SK-N-MC (cell line): ENCODE measurements around the gene DLEU7.

Experiments used
- DNase-seq: peaks from one replicate; pipeline ENCODE4 v3.0.0-alpha.2; 2011; ENCODE audit warnings: low read depth, low spot score
- H3K27ac ChIP-seq: fragments of 200-600 bp; sonication (generic); 2 replicates; pipeline ENCODE4 v1.5.1; 2016; ENCODE audit warnings: mixed run types
- H3K36me3 ChIP-seq: fragments of 200-600 bp; sonication (generic); 2 replicates; pipeline ENCODE4 v1.6.1; 2017; ENCODE audit warnings: antibody characterized with exemption, low read length, mixed read lengths; ENCODE audit not compliant: insufficient read depth
- H3K4me3 ChIP-seq: fragments of 200-600 bp; sonication (generic); 2 replicates; pipeline ENCODE4 v1.5.1; 2016
- H3K9ac ChIP-seq: fragments of 200-600 bp; sonication (generic); 2 replicates; pipeline ENCODE4 v1.8.0; 2017; ENCODE audit warnings: mixed run types, mixed read lengths; ENCODE audit not compliant: insufficient read length
- H3K9me3 ChIP-seq: fragments of 200-600 bp; sonication (generic); 2 replicates; pipeline ENCODE4 v1.6.1; 2017; ENCODE audit warnings: low read depth, mild to moderate bottlenecking, antibody characterized with exemption, low read length, moderate library complexity, mixed read lengths
- EZH2 ChIP-seq: fragments of 200-600 bp; sonication (generic); IDR thresholded peaks from one replicate; pipeline ENCODE4 v1.6.1; 2017; ENCODE audit warnings: antibody characterized with exemption
- FOXP2 ChIP-seq: optimal IDR thresholded peaks from 2 replicates; pipeline ENCODE3; 2011; ENCODE audit warnings: mild to moderate bottlenecking, moderate library complexity; ENCODE audit not compliant: insufficient read depth; ENCODE audit errors: extremely low read length, control extremely low read depth
- POLR2AphosphoS5 ChIP-seq: IDR thresholded peaks from 2 replicates; pipeline ENCODE4 v1.6.1; 2012; ENCODE audit warnings: mild to moderate bottlenecking, low read depth, low read length, borderline replicate concordance

The DLEU7 gene

GRCh38 chr13:50843257-50844083 lies at the start of gene DLEU7:
Gene DLEU7 (minus strand): TSS chr13:50843692. CDS start chr13:50843646, 46 bp downstream.
- Histone ChIP-seq H3K9me3 (no peaks in the 10 kb centered on the region), H3K36me3 (no peaks in the 10 kb centered on the region), H3K4me3 (no peak within 1 kb of the TSS), H3K9ac (no peak within 1 kb of the TSS), H3K27ac (0 out of 2 replicates have a peak within 1 kb of the TSS, but pooled peaks have one; percentile 34)
- DNase-seq, result no peak
- TF ChIP-seq POLR2AphosphoS5 (no peak), EZH2 (no peak), FOXP2 (no peak)

- no peaks in the 10 kb centered on the region for H3K9me3 ChIP-seq
- no peak overlapping the region for H3K9ac ChIP-seq
- no peak for DNase-seq
- TF ChIP-seq FOXP2, result no peak
- no peak for TF ChIP-seq EZH2
- no peak for TF ChIP-seq POLR2AphosphoS5
- no peak overlapping the region for H3K27ac ChIP-seq
- no peaks in the 10 kb centered on the region for H3K36me3 ChIP-seq
- H3K4me3 ChIP-seq, result no peak overlapping the region
These were observed 48.9 kb upstream of the DLEU7 start for GRCh38 chr13:50892210-50892944.

- Histone ChIP-seq H3K9ac (no peak overlapping the region), H3K4me3 (no peak overlapping the region), H3K9me3 (no peaks in the 10 kb centered on the region), H3K36me3 (no peaks in the 10 kb centered on the region), H3K27ac (no peak overlapping the region)
- DNase-seq, result no peak
- no peak for TF ChIP-seq EZH2
- TF ChIP-seq POLR2AphosphoS5, result no peak
- no peak for TF ChIP-seq FOXP2
These were observed 47.7 kb upstream of the DLEU7 start for GRCh38 chr13:50891206-50891605.

GRCh38 chr13:50889317-50889716 lies 45.8 kb upstream of the DLEU7 start:
- Histone ChIP-seq H3K9ac (no peak overlapping the region), H3K36me3 (no peaks in the 10 kb centered on the region), H3K4me3 (no peak overlapping the region), H3K9me3 (no peaks in the 10 kb centered on the region), H3K27ac (no peak overlapping the region)
- DNase-seq, result no peak
- no peak for TF ChIP-seq FOXP2
- no peak for TF ChIP-seq POLR2AphosphoS5
- no peak for TF ChIP-seq EZH2

- no peak overlapping the region for H3K9ac ChIP-seq
- no peaks in the 10 kb centered on the region for H3K9me3 ChIP-seq
- no peak for DNase-seq
- H3K27ac ChIP-seq, result no peak overlapping the region
- no peak overlapping the region for H3K4me3 ChIP-seq
- TF ChIP-seq FOXP2, result no peak
- no peak for TF ChIP-seq EZH2
- no peak for TF ChIP-seq POLR2AphosphoS5
- H3K36me3 ChIP-seq, result no peaks in the 10 kb centered on the region
These were observed 44.9 kb upstream of the DLEU7 start for GRCh38 chr13:50888362-50888761.

- H3K36me3 ChIP-seq, result no peaks in the 10 kb centered on the region
- H3K9me3 ChIP-seq, result no peaks in the 10 kb centered on the region
- TF ChIP-seq POLR2AphosphoS5, result no peak
- TF ChIP-seq FOXP2, result no peak
- TF ChIP-seq EZH2, result no peak
- no peak for DNase-seq
- H3K9ac ChIP-seq, result no peak overlapping the region
- no peak overlapping the region for H3K27ac ChIP-seq
- no peak overlapping the region for H3K4me3 ChIP-seq
These were observed 43.7 kb upstream of the DLEU7 start for GRCh38 chr13:50887151-50887550.

- TF ChIP-seq FOXP2 (no peak), EZH2 (no peak), POLR2AphosphoS5 (no peak)
- no peak for DNase-seq
These were observed 40.8 kb upstream of the DLEU7 start for GRCh38 chr13:50884265-50884664.

GRCh38 chr13:50883728-50884127 lies 40.2 kb upstream of the DLEU7 start:
- TF ChIP-seq FOXP2, result no peak
- no peak for TF ChIP-seq POLR2AphosphoS5
- no peak for TF ChIP-seq EZH2
- Histone ChIP-seq H3K9ac (no peak overlapping the region), H3K4me3 (no peak overlapping the region), H3K27ac (no peak overlapping the region), H3K9me3 (no peaks in the 10 kb centered on the region), H3K36me3 (no peaks in the 10 kb centered on the region)
- DNase-seq, result no peak

More at GRCh38 chr13:50884265-50884664, 40.8 kb upstream of the DLEU7 start:
- Histone ChIP-seq H3K9ac (no peak overlapping the region), H3K9me3 (no peaks in the 10 kb centered on the region), H3K36me3 (no peaks in the 10 kb centered on the region), H3K27ac (no peak overlapping the region), H3K4me3 (no peak overlapping the region)
